SU-DHL-6 (cell line): Measurements from ENCODE around the gene CHI3L2.
A peak's percentile ranks its signal among the peaks of the same experiment; 100 is the strongest.

Experiments
- H2AFZ ChIP-seq: fragments of 200-600 bp; sonication (generic); 2 replicates; pipeline ENCODE4 v1.6.1; 2014; ENCODE audit warnings: low read depth, mild to moderate bottlenecking, moderate library complexity, mixed read lengths, antibody characterized with exemption, low read length; ENCODE audit not compliant: severe bottlenecking
- H3F3A ChIP-seq: fragments of 200-600 bp; shearing (Covaris generic); 2 replicates; pipeline ENCODE4 v1.6.0; 2016; ENCODE audit warnings: antibody characterized with exemption, mild to moderate bottlenecking; ENCODE audit not compliant: insufficient read depth
- H3K27ac ChIP-seq: fragments of 200-600 bp; sonication (generic); 2 replicates; pipeline ENCODE4 v1.5.1; 2016; ENCODE audit warnings: low read depth, mild to moderate bottlenecking, low read length, moderate library complexity, mixed read lengths
- H3K27me3 ChIP-seq: fragments of 200-600 bp; sonication (generic), shearing (Covaris generic); 2 replicates; pipeline ENCODE4 v1.6.0; 2014; ENCODE audit warnings: mild to moderate bottlenecking, low read length
- H3K36me3 ChIP-seq: fragments of 200-600 bp; sonication (generic); 2 replicates; pipeline ENCODE4 v1.6.1; 2014; ENCODE audit warnings: mild to moderate bottlenecking, low read length, mixed read lengths
- H3K4me2 ChIP-seq: fragments of 300-600, 200-600 bp; shearing (Covaris generic), sonication (generic); 2 replicates; pipeline ENCODE4 v1.6.0; 2014; ENCODE audit warnings: low read length, low read depth, mild to moderate bottlenecking; ENCODE audit not compliant: poor library complexity, severe bottlenecking
- H3K4me3 ChIP-seq: fragments of 200-600 bp; sonication (generic); 2 replicates; pipeline ENCODE4 v1.5.1; 2014; ENCODE audit warnings: antibody characterized with exemption, low read length, mild to moderate bottlenecking, mixed read lengths; ENCODE audit not compliant: insufficient read depth, poor library complexity, severe bottlenecking
- H3K79me2 ChIP-seq: fragments of 200-600 bp; sonication (generic); 2 replicates; pipeline ENCODE4 v1.6.1; 2014; ENCODE audit warnings: mild to moderate bottlenecking, low read length, moderate library complexity; ENCODE audit not compliant: insufficient read depth
- H3K9ac ChIP-seq: fragments of 200-600 bp; sonication (generic); 2 replicates; pipeline ENCODE4 v1.7.0; 2014; ENCODE audit warnings: mild to moderate bottlenecking, low read length
- H3K9me2 ChIP-seq: fragments of 200-600 bp; sonication (generic); replicated peaks from 2 replicates; pipeline ENCODE4 v1.6.1; 2014; ENCODE audit warnings: low read length; ENCODE audit not compliant: insufficient read depth
- H3K9me3 ChIP-seq: fragments of 200-600 bp; sonication (generic); 2 replicates; pipeline ENCODE4 v1.6.1; 2014; ENCODE audit warnings: low read length, mixed read lengths; ENCODE audit not compliant: insufficient read depth
- H4K20me1 ChIP-seq: fragments of 200-600 bp; sonication (generic); 2 replicates; pipeline ENCODE4 v1.6.1; 2014; ENCODE audit warnings: low read depth, mild to moderate bottlenecking, antibody characterized with exemption, low read length, moderate library complexity, mixed read lengths
- CTCF ChIP-seq: fragments of 200-600 bp; sonication (generic); IDR thresholded peaks from one replicate; pipeline ENCODE4 v1.5.1; 2017; ENCODE audit warnings: antibody characterized with exemption, mild to moderate bottlenecking, low read length, moderate library complexity; ENCODE audit not compliant: insufficient read depth, poor library complexity, severe bottlenecking
- EZH2phosphoT487 ChIP-seq: fragments of 200-600 bp; sonication (generic), shearing (Covaris generic); conservative IDR thresholded peaks from 2 replicates; pipeline ENCODE4 v1.6.1; 2018; ENCODE audit warnings: mild to moderate bottlenecking, antibody characterized with exemption, low read length, moderate library complexity, mixed read lengths

Gene CHI3L2

GRCh38 chr1:111193712-111194480, 33.6 kb upstream of the CHI3L2 start:
- no peak overlapping the region for H3K4me3 ChIP-seq
- peak overlapping the region; percentile 17 for H3K27ac ChIP-seq
- no peak overlapping the region for H2AFZ ChIP-seq
- no peaks in the 10 kb centered on the region for H4K20me1 ChIP-seq
- no peaks in the 10 kb centered on the region for H3K79me2 ChIP-seq
- H3K9ac ChIP-seq: no peak overlapping the region
- no peaks in the 10 kb centered on the region for H3K27me3 ChIP-seq
- 0 out of 2 replicates have a peak, but pooled peaks cover 5% of the 10 kb centered on the region for H3F3A ChIP-seq
- TF ChIP-seq CTCF (no peak), EZH2phosphoT487 (no peak)
- H3K9me2 ChIP-seq: no peaks in the 10 kb centered on the region
- no peaks in the 10 kb centered on the region for H3K9me3 ChIP-seq
- peaks cover 3% of the 10 kb centered on the region; the same call in 1 of the 2 replicates for H3K36me3 ChIP-seq
- H3K4me2 ChIP-seq: no peak overlapping the region

GRCh38 chr1:111195002-111195684, 32.4 kb upstream of the CHI3L2 start:
- no peak overlapping the region for H3K4me2 ChIP-seq

GRCh38 chr1:111196213-111196612, 31.3 kb upstream of the CHI3L2 start:
- H3K79me2 ChIP-seq: 0 out of 2 replicates have a peak, but pooled peaks cover under 1% of the 10 kb centered on the region

More at GRCh38 chr1:111195002-111195684, 32.4 kb upstream of the CHI3L2 start:
- Histone ChIP-seq H3K9me3 (no peaks in the 10 kb centered on the region), H3K27ac (no peak overlapping the region), H3K9me2 (no peaks in the 10 kb centered on the region), H4K20me1 (no peaks in the 10 kb centered on the region), H3K79me2 (no peaks in the 10 kb centered on the region), H3K27me3 (no peaks in the 10 kb centered on the region), H3K4me3 (no peak overlapping the region), H3F3A (no peaks in the 10 kb centered on the region), H2AFZ (no peak overlapping the region), H3K36me3 (no peaks in the 10 kb centered on the region; the same call in 1 of the 2 replicates), H3K9ac (no peak overlapping the region)
- TF ChIP-seq CTCF (no peak), EZH2phosphoT487 (no peak)

More at GRCh38 chr1:111196213-111196612, 31.3 kb upstream of the CHI3L2 start:
- TF ChIP-seq EZH2phosphoT487: no peak
- no peak for TF ChIP-seq CTCF
- Histone ChIP-seq H3K9me2 (no peaks in the 10 kb centered on the region), H2AFZ (no peak overlapping the region), H3K27ac (no peak overlapping the region), H3K36me3 (no peaks in the 10 kb centered on the region), H3K9me3 (no peaks in the 10 kb centered on the region), H3K4me2 (no peak overlapping the region), H3K9ac (no peak overlapping the region), H3K27me3 (no peaks in the 10 kb centered on the region), H4K20me1 (no peaks in the 10 kb centered on the region), H3F3A (no peaks in the 10 kb centered on the region), H3K4me3 (no peak overlapping the region)
